ENCODE data around the gene CTSC.

DNA sequence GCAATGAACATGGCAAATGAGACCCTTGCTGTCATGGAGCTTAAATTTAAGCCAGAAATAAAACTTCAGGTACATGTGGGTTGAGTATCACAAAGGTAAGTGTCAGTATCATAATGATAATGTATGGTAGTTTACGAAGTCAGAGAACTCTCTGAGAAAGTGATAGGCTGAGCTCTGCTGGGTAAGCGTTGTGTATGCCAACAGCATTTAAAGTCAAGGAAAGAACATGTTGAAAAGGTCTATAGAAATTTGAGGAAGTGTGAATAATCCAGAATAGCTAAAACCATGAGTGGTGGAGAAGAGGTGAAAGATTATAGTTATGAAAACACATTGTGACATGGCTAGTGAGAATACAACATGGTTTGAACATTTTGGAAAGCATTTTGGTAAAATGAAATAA lies 17.4 kb upstream of the CTSC start:
- TF ChIP-seq CTCF (IDR thresholded peaks at IDR 0.05; ENCODE audit: insufficient read depth, low read length, poor library complexity, severe bottlenecking) (no peak), EZH2phosphoT487 (conservative IDR thresholded peaks at IDR 0.05; ENCODE audit: low read length) (no peak)
